ENCODE measurements around the gene MTA1.

MTA1 gene

GRCh38 chr14:105476831-105477659 is 57.4 kb downstream of the MTA1 start:
- no peak for DNase-seq (ENCODE audit: low spot score)

- DNase-seq (ENCODE audit: low spot score) = no peak
Measured at GRCh38 chr14:105477660-105478397, 58.2 kb downstream of the MTA1 start.

GRCh38 chr14:105478398-105479251 is 59.0 kb downstream of the MTA1 start:
- DNase-seq (ENCODE audit: low spot score) = no peak

GRCh38 chr14:105479431-105480158 is 60.0 kb downstream of the MTA1 start:
- DNase-seq (ENCODE audit: low spot score) = no peak

GRCh38 chr14:105480199-105480746 is 60.6 kb downstream of the MTA1 start:
- no peak for DNase-seq (ENCODE audit: low spot score)

- peak; percentile 96 for DNase-seq (ENCODE audit: low spot score)
Measured at GRCh38 chr14:105480807-105481801, 61.5 kb downstream of the MTA1 start.

GRCh38 chr14:105481886-105482457 is 62.3 kb downstream of the MTA1 start:
- DNase-seq (ENCODE audit: low spot score) = peak; percentile 88

GRCh38 chr14:105482486-105483110 is 63.0 kb downstream of the MTA1 start:
- DNase-seq (ENCODE audit: low spot score) = no peak

GRCh38 chr14:105483300-105484068 is 63.9 kb downstream of the MTA1 start:
- DNase-seq (ENCODE audit: low spot score) = no peak

- no peak for DNase-seq (ENCODE audit: low spot score)
Measured at GRCh38 chr14:105484069-105484996, 64.7 kb downstream of the MTA1 start.

GRCh38 chr14:105484997-105485393 is 65.4 kb downstream of the MTA1 start:
- DNase-seq (ENCODE audit: low spot score) = no peak

- DNase-seq (ENCODE audit: low spot score) = peak; percentile 78
Measured at GRCh38 chr14:105485739-105486162, 66.1 kb downstream of the MTA1 start.

GRCh38 chr14:105486163-105486973 is 66.7 kb downstream of the MTA1 start, which contains the start of gene CRIP1:
Gene CRIP1, plus strand, starts transcription at chr14:105486886. Its CDS starts 374 bp downstream, at chr14:105487260.
- no peak for DNase-seq (ENCODE audit: low spot score)

- peak; percentile 74 for DNase-seq (ENCODE audit: low spot score)
Measured at GRCh38 chr14:105486974-105487448, 67.4 kb downstream of the MTA1 start.

- DNase-seq (ENCODE audit: low spot score) = peak; percentile 84
Measured at GRCh38 chr14:105487449-105487985, 67.9 kb downstream of the MTA1 start.
